NCI-H345 treated with DMSO at 0.1 percent for 48 hours (cell line): Measurements from ENCODE around the gene RANGRF.

Source experiments
- DNase-seq: peaks from one replicate; lab custom pipeline; 2025; ENCODE audit not compliant: unreplicated experiment; lab: John Stamatoyannopoulos, UW

RANGRF gene

GRCh38 chr17:8312726-8313600, 24.5 kb downstream of the RANGRF start:
- no peak for DNase-seq

- DNase-seq = no peak
Observed at GRCh38 chr17:8314797-8315763, 26.6 kb downstream of the RANGRF start.

- DNase-seq = no peak
Observed at GRCh38 chr17:8315764-8316217, 27.3 kb downstream of the RANGRF start.

- no peak for DNase-seq
Observed at GRCh38 chr17:8318010-8318935, 29.8 kb downstream of the RANGRF start.

- DNase-seq = no peak
Observed at GRCh38 chr17:8320262-8320661, 31.8 kb downstream of the RANGRF start.

GRCh38 chr17:8320990-8321389, 32.5 kb downstream of the RANGRF start:
- DNase-seq = no peak

GRCh38 chr17:8322061-8322460, 33.6 kb downstream of the RANGRF start:
- DNase-seq = no peak

GRCh38 chr17:8324132-8324531, 35.7 kb downstream of the RANGRF start:
- no peak for DNase-seq

GRCh38 chr17:8324923-8325322, 36.5 kb downstream of the RANGRF start:
- DNase-seq = no peak

- DNase-seq = peak; percentile 1
Observed at GRCh38 chr17:8326511-8327302, 38.2 kb downstream of the RANGRF start.

- DNase-seq = no peak
Observed at GRCh38 chr17:8327303-8327649, 38.8 kb downstream of the RANGRF start.

- DNase-seq = no peak
Observed at GRCh38 chr17:8332128-8332527, 43.7 kb downstream of the RANGRF start.

GRCh38 chr17:8332688-8333087, 44.2 kb downstream of the RANGRF start:
- DNase-seq = no peak

- DNase-seq = no peak
Observed at GRCh38 chr17:8333281-8333680, 44.8 kb downstream of the RANGRF start.

- no peak for DNase-seq
Observed at GRCh38 chr17:8337802-8338752, 49.6 kb downstream of the RANGRF start.

GRCh38 chr17:8338753-8339140, 50.3 kb downstream of the RANGRF start:
- DNase-seq = no peak

GRCh38 chr17:8339540-8339939, 51.1 kb downstream of the RANGRF start, which contains the start of gene ODF4:
Gene ODF4 (plus strand): TSS chr17:8339840. CDS start chr17:8340052, 212 bp downstream.
- DNase-seq = no peak
